ENCODE measurements around the gene PIKFYVE.

DNA sequence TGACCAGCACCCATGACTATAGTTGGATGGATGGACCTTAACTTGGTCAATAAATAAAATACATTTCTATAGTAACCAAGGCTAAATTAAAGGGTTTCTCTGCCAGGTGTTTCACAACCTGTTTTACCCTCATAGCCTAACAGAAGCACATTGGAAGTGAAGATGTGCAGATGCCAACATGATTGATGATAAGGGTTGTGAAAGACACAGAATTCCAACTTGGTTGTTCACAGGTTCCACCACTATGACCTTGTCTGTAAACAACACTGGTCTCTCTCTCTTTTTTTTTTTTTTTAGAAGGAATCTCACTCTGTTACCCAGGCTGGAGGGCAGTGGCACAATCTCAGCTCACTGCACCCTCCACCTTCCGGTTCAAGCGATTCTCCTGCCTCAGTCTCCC lies 103.0 kb downstream of the PIKFYVE start:
- TF ChIP-seq, protein P1, sequence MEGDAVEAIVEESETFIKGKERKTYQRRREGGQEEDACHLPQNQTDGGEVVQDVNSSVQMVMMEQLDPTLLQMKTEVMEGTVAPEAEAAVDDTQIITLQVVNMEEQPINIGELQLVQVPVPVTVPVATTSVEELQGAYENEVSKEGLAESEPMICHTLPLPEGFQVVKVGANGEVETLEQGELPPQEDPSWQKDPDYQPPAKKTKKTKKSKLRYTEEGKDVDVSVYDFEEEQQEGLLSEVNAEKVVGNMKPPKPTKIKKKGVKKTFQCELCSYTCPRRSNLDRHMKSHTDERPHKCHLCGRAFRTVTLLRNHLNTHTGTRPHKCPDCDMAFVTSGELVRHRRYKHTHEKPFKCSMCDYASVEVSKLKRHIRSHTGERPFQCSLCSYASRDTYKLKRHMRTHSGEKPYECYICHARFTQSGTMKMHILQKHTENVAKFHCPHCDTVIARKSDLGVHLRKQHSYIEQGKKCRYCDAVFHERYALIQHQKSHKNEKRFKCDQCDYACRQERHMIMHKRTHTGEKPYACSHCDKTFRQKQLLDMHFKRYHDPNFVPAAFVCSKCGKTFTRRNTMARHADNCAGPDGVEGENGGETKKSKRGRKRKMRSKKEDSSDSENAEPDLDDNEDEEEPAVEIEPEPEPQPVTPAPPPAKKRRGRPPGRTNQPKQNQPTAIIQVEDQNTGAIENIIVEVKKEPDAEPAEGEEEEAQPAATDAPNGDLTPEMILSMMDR (optimal IDR thresholded peaks at IDR 0.05 in 1 of 3, IDR thresholded peaks at IDR 0.05 in 1 of 3, conservative IDR thresholded peaks at IDR 0.05 in 1 of 3; ENCODE audit: extremely low read depth in 1 of 3, insufficient read depth in 2 of 3, low read length in 3 of 3): no peak
- no peak for TF ChIP-seq EZH2 (IDR thresholded peaks at IDR 0.05; ENCODE audit: low read length)
